K562 (cell line): ENCODE results near the gene MFAP2. TPM values are rescaled to one million over a fixed set of nuclear protein-coding genes. Genes with fewer than 3 reads are reported as not detected.

Experiments used
- EZH2 ChIP-seq: IDR thresholded peaks from 2 replicates; pipeline ENCODE4 v1.6.1; 2012; ENCODE audit warnings: low read depth, mild to moderate bottlenecking, inconsistent platforms, low read length, borderline replicate concordance
- SMAD3 ChIP-seq: fragments of 450-650 bp; formaldehyde crosslinking; conservative IDR thresholded peaks from 2 replicates; pipeline ENCODE4 v1.4.0; 2020; ENCODE audit warnings: mild to moderate bottlenecking
- SMAD4 ChIP-seq: fragments of 250-450 bp; sonication (Bioruptor Pico); conservative IDR thresholded peaks from 2 replicates; pipeline ENCODE4 v1.8.0; 2021; ENCODE audit warnings: inconsistent platforms, mild to moderate bottlenecking, moderate library complexity
- SMARCA5 ChIP-seq: fragments of 450-650 bp; IDR thresholded peaks from 2 replicates; pipeline ENCODE4 v1.6.1; 2016
- ZNF175 ChIP-seq: fragments of 200-800 bp; sonication (Bioruptor generic); IDR thresholded peaks from 2 replicates; pipeline ENCODE4 v1.6.1; 2016; ENCODE audit warnings: low read depth, mild to moderate bottlenecking, missing genetic modification characterization, missing compliant biosample characterization
- ZNF316 ChIP-seq: fragments of 450-650 bp; IDR thresholded peaks from 2 replicates; pipeline ENCODE4 v1.6.1; 2016
- polyA plus RNA-seq, 8 experiments: library from polyadenylated mRNA; depleted of rRNA in 4 of 8; stranded (reverse) in 5 of 8; unstranded in 3 of 8; fragments of >200 nt; fragmentation: Nextera tagmentation in 2 of 8; fragmentation: Illumina TruSeq in 1 of 8; extraction: Ambion mirVana in 2 of 8; extraction: Trizol in 1 of 8; gene quantifications; 2 replicates each; pipeline versions ENCODE4 v1.2.1 to v1.2.3, GENCODE V29; 2011 to 2014; ENCODE audit warnings: inconsistent platforms in 1 of 8, missing spikeins in 1 of 8
- total RNA-seq, 7 experiments: library from RNA; depleted of rRNA in 6 of 7; stranded (reverse); fragments of >200 nt in 6 of 7; fragmentation: Illumina TruSeq in 2 of 7; extraction: Trizol in 2 of 7; gene quantifications; 2 replicates each; pipeline versions ENCODE4 v1.2.1 to v1.2.3, GENCODE V29; 2011 to 2021; ENCODE audit warnings: low replicate concordance in 1 of 7
- TF ChIP-seq, protein P1 (sequence below): fragments of 450-650 bp; IDR thresholded peaks from 2 replicates; pipeline ENCODE4 v1.6.1; 2016; ENCODE audit warnings: borderline replicate concordance
- TF ChIP-seq, protein P2 (sequence below): sonication (generic); formaldehyde crosslinking; IDR thresholded peaks from 2 replicates; pipeline ENCODE4 v1.8.0; 2022; ENCODE audit warnings: mild to moderate bottlenecking, missing genetic modification reagents
- TF ChIP-seq, protein P3 (sequence below): fragments of 250-450 bp; sonication (Bioruptor Pico); IDR thresholded peaks from 2 replicates; pipeline ENCODE4 v1.5.0; 2021
- TF ChIP-seq, protein P4 (sequence below): sonication (generic); formaldehyde crosslinking; IDR thresholded peaks from 2 replicates; pipeline ENCODE4 v1.8.0; 2023; ENCODE audit warnings: mild to moderate bottlenecking, missing genetic modification reagents

MFAP2 gene
- total and polyA plus RNA-seq, 9 of the 15 experiments (the other 6 are each of a cell fraction or from before 2014, with no cell fraction given) = not detected

DNA sequence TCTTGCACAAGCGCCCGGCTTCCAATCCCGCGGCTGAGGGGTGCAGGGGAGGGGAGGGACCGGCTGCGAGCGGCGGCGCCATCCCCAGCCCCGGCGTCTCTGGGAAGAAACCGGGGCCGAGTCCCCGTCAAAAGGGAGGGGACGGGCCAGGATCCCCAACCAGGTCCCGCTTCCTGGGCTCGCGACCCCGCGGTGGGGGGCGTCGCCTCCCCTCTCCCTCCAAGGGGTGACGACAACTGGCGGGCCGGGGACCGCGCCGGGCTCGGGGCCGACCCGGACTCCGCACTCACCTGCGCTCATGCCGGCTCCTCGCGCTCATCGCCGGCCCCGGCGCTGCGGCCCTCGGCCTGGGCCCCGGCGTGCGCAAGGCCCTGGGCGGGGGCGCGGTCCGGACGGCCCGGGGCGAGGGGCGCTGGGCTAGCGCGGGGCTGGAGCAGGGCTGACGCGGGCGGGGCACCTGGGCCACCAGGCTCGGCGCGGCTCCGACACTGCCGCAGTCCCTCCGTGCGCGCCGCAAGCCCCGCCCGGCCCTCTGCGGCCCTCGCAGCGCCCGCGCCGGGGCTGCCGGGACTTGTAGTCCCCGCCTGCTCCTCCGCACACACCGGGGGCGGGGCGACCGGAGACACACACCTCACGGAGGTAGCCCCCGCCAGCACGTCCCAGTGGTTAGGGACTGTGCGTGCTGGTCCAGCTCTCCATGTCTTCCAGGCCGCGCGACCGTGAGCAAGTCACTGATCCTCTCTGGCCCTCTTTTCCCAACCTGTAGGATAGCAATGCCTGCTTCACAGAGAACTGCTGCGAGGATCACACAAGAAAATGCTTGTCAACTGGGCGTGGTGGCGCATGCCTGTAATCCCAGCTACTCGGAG is 31.3 kb upstream of the MFAP2 start, which contains the start of gene ATP13A2 (continued):
- TF ChIP-seq, protein P1, sequence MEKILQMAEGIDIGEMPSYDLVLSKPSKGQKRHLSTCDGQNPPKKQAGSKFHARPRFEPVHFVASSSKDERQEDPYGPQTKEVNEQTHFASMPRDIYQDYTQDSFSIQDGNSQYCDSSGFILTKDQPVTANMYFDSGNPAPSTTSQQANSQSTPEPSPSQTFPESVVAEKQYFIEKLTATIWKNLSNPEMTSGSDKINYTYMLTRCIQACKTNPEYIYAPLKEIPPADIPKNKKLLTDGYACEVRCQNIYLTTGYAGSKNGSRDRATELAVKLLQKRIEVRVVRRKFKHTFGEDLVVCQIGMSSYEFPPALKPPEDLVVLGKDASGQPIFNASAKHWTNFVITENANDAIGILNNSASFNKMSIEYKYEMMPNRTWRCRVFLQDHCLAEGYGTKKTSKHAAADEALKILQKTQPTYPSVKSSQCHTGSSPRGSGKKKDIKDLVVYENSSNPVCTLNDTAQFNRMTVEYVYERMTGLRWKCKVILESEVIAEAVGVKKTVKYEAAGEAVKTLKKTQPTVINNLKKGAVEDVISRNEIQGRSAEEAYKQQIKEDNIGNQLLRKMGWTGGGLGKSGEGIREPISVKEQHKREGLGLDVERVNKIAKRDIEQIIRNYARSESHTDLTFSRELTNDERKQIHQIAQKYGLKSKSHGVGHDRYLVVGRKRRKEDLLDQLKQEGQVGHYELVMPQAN = no peak
- TF ChIP-seq ZNF316 (no peak), EZH2 (no peak), SMAD4 (CRISPR knock-in tag) (peak; percentile 28; the same call in 1 of the 2 replicates), SMARCA5 (no peak), SMAD3 (no peak), ZNF175 (CRISPR knock-in tag) (no peak)
- TF ChIP-seq, protein P2, sequence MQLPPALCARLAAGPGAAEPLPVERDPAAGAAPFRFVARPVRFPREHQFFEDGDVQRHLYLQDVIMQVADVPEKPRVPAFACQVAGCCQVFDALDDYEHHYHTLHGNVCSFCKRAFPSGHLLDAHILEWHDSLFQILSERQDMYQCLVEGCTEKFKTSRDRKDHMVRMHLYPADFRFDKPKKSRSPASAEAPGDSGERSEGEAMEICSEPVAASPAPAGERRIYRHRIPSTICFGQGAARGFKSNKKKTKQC = peak; percentile 74; the same call in 1 of the 2 replicates
- TF ChIP-seq, protein P3, sequence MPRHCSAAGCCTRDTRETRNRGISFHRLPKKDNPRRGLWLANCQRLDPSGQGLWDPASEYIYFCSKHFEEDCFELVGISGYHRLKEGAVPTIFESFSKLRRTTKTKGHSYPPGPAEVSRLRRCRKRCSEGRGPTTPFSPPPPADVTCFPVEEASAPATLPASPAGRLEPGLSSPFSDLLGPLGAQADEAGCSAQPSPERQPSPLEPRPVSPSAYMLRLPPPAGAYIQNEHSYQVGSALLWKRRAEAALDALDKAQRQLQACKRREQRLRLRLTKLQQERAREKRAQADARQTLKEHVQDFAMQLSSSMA (CRISPR knock-in tag) = 0 out of 2 replicates have a peak, but pooled peaks have one; percentile 15
- TF ChIP-seq, protein P4, sequence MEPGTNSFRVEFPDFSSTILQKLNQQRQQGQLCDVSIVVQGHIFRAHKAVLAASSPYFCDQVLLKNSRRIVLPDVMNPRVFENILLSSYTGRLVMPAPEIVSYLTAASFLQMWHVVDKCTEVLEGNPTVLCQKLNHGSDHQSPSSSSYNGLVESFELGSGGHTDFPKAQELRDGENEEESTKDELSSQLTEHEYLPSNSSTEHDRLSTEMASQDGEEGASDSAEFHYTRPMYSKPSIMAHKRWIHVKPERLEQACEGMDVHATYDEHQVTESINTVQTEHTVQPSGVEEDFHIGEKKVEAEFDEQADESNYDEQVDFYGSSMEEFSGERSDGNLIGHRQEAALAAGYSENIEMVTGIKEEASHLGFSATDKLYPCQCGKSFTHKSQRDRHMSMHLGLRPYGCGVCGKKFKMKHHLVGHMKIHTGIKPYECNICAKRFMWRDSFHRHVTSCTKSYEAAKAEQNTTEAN (CRISPR knock-in tag) = no peak
